ENCODE measurements around the gene IER5. TPM values are rescaled to one million over a fixed set of nuclear protein-coding genes. Genes with fewer than 3 reads are reported as not detected.

Gene IER5
- total and polyA plus RNA-seq, 9 of the 15 experiments (the other 6 are each of a cell fraction or from before 2014, with no cell fraction given), result 2.4 to 32.1 (median 12.0) TPM

GRCh38 chr1:181129771-181130606 is 41.5 kb downstream of the IER5 start (continued):
- TF ChIP-seq GATA2 (CRISPR knock-in tag; IDR thresholded peaks at IDR 0.05) (no peak; the same call in 1 of the 2 replicates), ZNF644 (tag; IDR thresholded peaks at IDR 0.05; ENCODE audit: low read depth) (no peak), CREB1 (IDR thresholded peaks at IDR 0.05) (no peak), CREB1 (CRISPR knock-in tag; IDR thresholded peaks at IDR 0.05) (no peak), ZNF707 (CRISPR knock-in tag; conservative IDR thresholded peaks at IDR 0.05) (no peak), MTA1 (IDR thresholded peaks at IDR 0.05; ENCODE audit: borderline replicate concordance) (peak; percentile 91), ZNF57 (CRISPR knock-in tag; IDR thresholded peaks at IDR 0.05) (no peak), POLR2H (tag; IDR thresholded peaks at IDR 0.05; ENCODE audit: low read depth) (no peak), EP400 (IDR thresholded peaks at IDR 0.05) (no peak), SP1 (CRISPR knock-in tag; IDR thresholded peaks at IDR 0.05) (peak; percentile 62), KLF16 (IDR thresholded peaks at IDR 0.05) (peak; percentile 81), ZC3H11A (IDR thresholded peaks at IDR 0.05; ENCODE audit: low read depth, low read length) (no peak), MECOM (CRISPR knock-in tag; IDR thresholded peaks at IDR 0.05) (peak; percentile 90), ZNF444 (CRISPR knock-in tag; IDR thresholded peaks at IDR 0.05) (no peak), ZZZ3 (IDR thresholded peaks at IDR 0.05) (no peak), ZNF280A (IDR thresholded peaks at IDR 0.05; ENCODE audit: low read depth, partially characterized antibody) (no peak), SMAD3 (CRISPR knock-in tag; conservative IDR thresholded peaks at IDR 0.05) (peak; percentile 80), RCOR1 (IDR thresholded peaks at IDR 0.05; ENCODE audit: borderline replicate concordance in 1 of 2, low read depth in 2 of 2, low read length in 2 of 2) (peak; percentile 95 to 100)
- TF ChIP-seq, protein P1, sequence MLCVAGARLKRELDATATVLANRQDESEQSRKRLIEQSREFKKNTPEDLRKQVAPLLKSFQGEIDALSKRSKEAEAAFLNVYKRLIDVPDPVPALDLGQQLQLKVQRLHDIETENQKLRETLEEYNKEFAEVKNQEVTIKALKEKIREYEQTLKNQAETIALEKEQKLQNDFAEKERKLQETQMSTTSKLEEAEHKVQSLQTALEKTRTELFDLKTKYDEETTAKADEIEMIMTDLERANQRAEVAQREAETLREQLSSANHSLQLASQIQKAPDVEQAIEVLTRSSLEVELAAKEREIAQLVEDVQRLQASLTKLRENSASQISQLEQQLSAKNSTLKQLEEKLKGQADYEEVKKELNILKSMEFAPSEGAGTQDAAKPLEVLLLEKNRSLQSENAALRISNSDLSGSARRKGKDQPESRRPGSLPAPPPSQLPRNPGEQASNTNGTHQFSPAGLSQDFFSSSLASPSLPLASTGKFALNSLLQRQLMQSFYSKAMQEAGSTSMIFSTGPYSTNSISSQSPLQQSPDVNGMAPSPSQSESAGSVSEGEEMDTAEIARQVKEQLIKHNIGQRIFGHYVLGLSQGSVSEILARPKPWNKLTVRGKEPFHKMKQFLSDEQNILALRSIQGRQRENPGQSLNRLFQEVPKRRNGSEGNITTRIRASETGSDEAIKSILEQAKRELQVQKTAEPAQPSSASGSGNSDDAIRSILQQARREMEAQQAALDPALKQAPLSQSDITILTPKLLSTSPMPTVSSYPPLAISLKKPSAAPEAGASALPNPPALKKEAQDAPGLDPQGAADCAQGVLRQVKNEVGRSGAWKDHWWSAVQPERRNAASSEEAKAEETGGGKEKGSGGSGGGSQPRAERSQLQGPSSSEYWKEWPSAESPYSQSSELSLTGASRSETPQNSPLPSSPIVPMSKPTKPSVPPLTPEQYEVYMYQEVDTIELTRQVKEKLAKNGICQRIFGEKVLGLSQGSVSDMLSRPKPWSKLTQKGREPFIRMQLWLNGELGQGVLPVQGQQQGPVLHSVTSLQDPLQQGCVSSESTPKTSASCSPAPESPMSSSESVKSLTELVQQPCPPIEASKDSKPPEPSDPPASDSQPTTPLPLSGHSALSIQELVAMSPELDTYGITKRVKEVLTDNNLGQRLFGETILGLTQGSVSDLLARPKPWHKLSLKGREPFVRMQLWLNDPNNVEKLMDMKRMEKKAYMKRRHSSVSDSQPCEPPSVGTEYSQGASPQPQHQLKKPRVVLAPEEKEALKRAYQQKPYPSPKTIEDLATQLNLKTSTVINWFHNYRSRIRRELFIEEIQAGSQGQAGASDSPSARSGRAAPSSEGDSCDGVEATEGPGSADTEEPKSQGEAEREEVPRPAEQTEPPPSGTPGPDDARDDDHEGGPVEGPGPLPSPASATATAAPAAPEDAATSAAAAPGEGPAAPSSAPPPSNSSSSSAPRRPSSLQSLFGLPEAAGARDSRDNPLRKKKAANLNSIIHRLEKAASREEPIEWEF (CRISPR knock-in tag; IDR thresholded peaks at IDR 0.05), result no peak
